ENCODE data around the gene CAMKK1.

CAMKK1 gene

DNA sequence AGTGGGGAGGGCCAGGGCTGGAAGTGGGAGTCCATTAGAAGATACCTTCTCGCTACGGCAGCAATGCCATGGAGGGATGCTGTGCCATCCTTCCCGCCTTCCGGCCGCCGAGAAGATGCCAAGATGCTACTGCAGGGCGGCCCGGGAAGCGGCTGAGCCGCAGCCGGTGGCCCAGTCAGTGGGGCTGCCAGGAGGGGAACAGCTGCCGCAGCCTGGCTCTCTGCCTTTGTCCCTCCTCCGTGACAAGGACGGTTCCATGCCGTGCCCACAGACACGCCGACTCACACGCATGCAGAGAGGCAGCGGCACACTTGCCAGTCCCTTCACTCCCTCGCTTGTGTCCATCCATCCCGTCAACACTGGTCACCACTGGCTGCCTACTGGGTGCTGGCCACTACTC is 26.6 kb downstream of the CAMKK1 start (continued):
- TF ChIP-seq RARB (CRISPR knock-in tag; IDR thresholded peaks at IDR 0.05), result no peak

DNA sequence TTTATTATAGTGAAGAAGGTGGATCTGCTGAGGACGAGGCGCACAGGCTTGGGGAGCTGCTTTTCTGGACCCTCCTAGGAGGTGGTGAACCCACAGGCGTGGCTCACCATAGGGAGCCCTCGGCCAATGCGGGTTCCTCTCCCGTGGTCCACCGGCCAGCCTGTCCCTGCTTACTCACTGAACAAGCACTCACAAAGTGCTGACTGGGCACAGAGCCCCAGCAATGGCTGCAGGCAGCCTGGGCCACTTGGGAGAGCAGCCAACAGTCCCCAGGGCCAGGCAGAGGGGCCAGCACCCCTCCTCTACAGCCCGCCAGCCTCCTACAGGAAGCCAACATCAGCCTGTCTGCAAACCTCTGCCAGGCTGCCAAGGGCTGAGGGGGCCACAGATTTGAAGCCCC is 27.7 kb downstream of the CAMKK1 start:
- ATAC-seq, result peak; percentile 86

DNA sequence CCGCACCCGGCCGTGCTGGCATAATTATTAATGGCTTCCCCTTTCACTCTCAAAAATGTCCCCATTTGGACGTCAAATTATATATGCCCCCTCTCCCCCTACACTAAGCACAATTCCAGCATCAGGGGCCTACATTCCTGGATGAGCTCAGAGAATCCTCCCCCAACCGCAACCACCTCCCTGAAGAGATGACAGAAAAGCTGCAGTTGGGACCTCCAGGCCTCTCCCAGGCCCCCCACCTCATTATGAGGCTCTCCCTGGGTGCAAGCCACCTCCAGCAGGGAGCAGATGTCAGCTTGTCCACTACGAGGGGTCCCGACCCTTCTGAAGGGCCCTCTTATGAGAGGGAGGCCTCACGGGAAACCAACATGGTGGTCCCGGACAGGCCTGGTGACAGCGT is 28.3 kb downstream of the CAMKK1 start:
- no peak for ATAC-seq
- TF ChIP-seq ZFP30 (CRISPR knock-in tag; IDR thresholded peaks at IDR 0.05), result no peak
- TF ChIP-seq, protein P1, sequence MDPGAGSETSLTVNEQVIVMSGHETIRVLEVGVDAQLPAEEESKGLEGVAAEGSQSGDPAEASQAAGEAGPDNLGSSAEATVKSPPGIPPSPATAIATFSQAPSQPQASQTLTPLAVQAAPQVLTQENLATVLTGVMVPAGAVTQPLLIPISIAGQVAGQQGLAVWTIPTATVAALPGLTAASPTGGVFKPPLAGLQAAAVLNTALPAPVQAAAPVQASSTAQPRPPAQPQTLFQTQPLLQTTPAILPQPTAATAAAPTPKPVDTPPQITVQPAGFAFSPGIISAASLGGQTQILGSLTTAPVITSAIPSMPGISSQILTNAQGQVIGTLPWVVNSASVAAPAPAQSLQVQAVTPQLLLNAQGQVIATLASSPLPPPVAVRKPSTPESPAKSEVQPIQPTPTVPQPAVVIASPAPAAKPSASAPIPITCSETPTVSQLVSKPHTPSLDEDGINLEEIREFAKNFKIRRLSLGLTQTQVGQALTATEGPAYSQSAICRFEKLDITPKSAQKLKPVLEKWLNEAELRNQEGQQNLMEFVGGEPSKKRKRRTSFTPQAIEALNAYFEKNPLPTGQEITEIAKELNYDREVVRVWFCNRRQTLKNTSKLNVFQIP (CRISPR knock-in tag; IDR thresholded peaks at IDR 0.05; ENCODE audit: borderline replicate concordance, low read depth), result no peak
- no peak for TF ChIP-seq ZFP3 (CRISPR knock-in tag; IDR thresholded peaks at IDR 0.05)
- no peak for TF ChIP-seq GLIS3 (CRISPR knock-in tag; IDR thresholded peaks at IDR 0.05)
- TF ChIP-seq ZNF8 (CRISPR knock-in tag; IDR thresholded peaks at IDR 0.05), result no peak

More for the DNA sequence above, 27.7 kb downstream of the CAMKK1 start:
- TF ChIP-seq ZNF565 (CRISPR knock-in tag; conservative IDR thresholded peaks at IDR 0.05; ENCODE audit: low read depth), result no peak
- no peak for TF ChIP-seq RARB (CRISPR knock-in tag; IDR thresholded peaks at IDR 0.05)
- TF ChIP-seq ZNF70 (CRISPR knock-in tag; IDR thresholded peaks at IDR 0.05), result no peak
- no peak for TF ChIP-seq CSDC2 (CRISPR knock-in tag; IDR thresholded peaks at IDR 0.05)
- TF ChIP-seq, protein P1 (CRISPR knock-in tag; IDR thresholded peaks at IDR 0.05; ENCODE audit: borderline replicate concordance, low read depth), result no peak
- TF ChIP-seq ISL1 (CRISPR knock-in tag; IDR thresholded peaks at IDR 0.05), result no peak
- TF ChIP-seq OSR1 (CRISPR knock-in tag; IDR thresholded peaks at IDR 0.05), result no peak
- TF ChIP-seq, protein P2, sequence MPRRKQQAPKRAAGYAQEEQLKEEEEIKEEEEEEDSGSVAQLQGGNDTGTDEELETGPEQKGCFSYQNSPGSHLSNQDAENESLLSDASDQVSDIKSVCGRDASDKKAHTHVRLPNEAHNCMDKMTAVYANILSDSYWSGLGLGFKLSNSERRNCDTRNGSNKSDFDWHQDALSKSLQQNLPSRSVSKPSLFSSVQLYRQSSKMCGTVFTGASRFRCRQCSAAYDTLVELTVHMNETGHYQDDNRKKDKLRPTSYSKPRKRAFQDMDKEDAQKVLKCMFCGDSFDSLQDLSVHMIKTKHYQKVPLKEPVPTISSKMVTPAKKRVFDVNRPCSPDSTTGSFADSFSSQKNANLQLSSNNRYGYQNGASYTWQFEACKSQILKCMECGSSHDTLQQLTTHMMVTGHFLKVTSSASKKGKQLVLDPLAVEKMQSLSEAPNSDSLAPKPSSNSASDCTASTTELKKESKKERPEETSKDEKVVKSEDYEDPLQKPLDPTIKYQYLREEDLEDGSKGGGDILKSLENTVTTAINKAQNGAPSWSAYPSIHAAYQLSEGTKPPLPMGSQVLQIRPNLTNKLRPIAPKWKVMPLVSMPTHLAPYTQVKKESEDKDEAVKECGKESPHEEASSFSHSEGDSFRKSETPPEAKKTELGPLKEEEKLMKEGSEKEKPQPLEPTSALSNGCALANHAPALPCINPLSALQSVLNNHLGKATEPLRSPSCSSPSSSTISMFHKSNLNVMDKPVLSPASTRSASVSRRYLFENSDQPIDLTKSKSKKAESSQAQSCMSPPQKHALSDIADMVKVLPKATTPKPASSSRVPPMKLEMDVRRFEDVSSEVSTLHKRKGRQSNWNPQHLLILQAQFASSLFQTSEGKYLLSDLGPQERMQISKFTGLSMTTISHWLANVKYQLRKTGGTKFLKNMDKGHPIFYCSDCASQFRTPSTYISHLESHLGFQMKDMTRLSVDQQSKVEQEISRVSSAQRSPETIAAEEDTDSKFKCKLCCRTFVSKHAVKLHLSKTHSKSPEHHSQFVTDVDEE (CRISPR knock-in tag; IDR thresholded peaks at IDR 0.05), result no peak
- TF ChIP-seq, protein P3, sequence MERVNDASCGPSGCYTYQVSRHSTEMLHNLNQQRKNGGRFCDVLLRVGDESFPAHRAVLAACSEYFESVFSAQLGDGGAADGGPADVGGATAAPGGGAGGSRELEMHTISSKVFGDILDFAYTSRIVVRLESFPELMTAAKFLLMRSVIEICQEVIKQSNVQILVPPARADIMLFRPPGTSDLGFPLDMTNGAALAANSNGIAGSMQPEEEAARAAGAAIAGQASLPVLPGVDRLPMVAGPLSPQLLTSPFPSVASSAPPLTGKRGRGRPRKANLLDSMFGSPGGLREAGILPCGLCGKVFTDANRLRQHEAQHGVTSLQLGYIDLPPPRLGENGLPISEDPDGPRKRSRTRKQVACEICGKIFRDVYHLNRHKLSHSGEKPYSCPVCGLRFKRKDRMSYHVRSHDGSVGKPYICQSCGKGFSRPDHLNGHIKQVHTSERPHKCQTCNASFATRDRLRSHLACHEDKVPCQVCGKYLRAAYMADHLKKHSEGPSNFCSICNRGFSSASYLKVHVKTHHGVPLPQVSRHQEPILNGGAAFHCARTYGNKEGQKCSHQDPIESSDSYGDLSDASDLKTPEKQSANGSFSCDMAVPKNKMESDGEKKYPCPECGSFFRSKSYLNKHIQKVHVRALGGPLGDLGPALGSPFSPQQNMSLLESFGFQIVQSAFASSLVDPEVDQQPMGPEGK (CRISPR knock-in tag; IDR thresholded peaks at IDR 0.05; ENCODE audit: borderline replicate concordance), result no peak
- TF ChIP-seq TCF4 (CRISPR knock-in tag; IDR thresholded peaks at IDR 0.05; ENCODE audit: borderline replicate concordance), result no peak
- TF ChIP-seq BACH2 (CRISPR knock-in tag; IDR thresholded peaks at IDR 0.05; ENCODE audit: borderline replicate concordance), result no peak
- no peak for TF ChIP-seq SNAI2 (CRISPR knock-in tag; IDR thresholded peaks at IDR 0.05)
- TF ChIP-seq ESRRG (CRISPR knock-in tag; IDR thresholded peaks at IDR 0.05), result no peak
- TF ChIP-seq ZFP30 (CRISPR knock-in tag; IDR thresholded peaks at IDR 0.05), result no peak

DNA sequence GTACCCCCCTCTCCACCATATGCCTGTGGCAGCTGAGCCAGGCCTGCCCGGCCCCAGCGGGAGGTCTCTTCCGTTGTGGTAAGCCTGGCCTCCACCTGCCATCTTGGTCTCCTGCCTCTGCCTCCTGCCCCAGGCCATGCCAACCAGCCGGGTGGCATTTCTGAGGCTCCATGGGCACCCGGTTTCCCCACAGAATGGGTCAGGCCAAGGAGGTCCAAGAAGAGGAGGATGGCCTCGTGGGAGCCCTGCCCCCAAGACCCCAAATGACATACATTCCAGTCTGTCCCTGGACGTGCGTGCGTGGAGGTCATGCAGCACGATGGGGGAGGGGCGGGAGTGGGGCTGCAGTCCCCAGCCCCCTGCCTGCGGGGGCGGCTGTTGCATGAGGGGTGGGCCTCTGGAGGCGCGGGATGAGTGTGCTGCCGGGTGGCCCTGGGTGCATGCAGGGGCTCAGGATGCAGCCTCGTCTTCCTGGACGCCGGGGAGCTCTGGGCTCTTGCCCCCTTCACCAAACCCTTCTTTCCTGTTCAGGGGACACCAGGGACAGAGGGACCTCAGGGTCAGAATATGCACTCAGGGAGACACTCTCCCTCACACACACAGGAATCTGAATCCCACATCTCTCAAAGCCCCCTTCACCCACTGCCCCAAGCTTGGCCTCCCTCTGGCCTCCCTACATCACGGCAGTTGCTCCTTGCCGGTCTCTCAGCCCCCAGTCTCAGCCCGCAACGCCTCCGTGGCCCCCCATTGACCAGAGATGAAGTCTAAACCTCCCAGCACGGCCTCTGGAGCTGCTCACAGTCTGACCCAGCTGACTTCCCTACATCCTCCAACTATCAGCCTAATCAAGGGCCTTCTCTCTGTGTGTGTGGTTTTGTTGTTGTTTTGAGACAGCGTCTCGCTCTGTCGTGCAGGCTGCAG is 30.8 kb downstream of the CAMKK1 start:
- ATAC-seq, result no peak
- TF ChIP-seq CSDC2 (CRISPR knock-in tag; IDR thresholded peaks at IDR 0.05), result no peak
- TF ChIP-seq OSR1 (CRISPR knock-in tag; IDR thresholded peaks at IDR 0.05), result no peak
- no peak for TF ChIP-seq BACH2 (CRISPR knock-in tag; IDR thresholded peaks at IDR 0.05; ENCODE audit: borderline replicate concordance)
- TF ChIP-seq ZFP30 (CRISPR knock-in tag; IDR thresholded peaks at IDR 0.05), result no peak
- TF ChIP-seq ZNF70 (CRISPR knock-in tag; IDR thresholded peaks at IDR 0.05), result no peak
- TF ChIP-seq, protein P3 (CRISPR knock-in tag; IDR thresholded peaks at IDR 0.05; ENCODE audit: borderline replicate concordance), result no peak
- TF ChIP-seq PPARA (CRISPR knock-in tag; IDR thresholded peaks at IDR 0.05; ENCODE audit: borderline replicate concordance), result no peak
- no peak for TF ChIP-seq ESRRG (CRISPR knock-in tag; IDR thresholded peaks at IDR 0.05)
- no peak for TF ChIP-seq SNAI2 (CRISPR knock-in tag; IDR thresholded peaks at IDR 0.05)
- TF ChIP-seq, protein P4, sequence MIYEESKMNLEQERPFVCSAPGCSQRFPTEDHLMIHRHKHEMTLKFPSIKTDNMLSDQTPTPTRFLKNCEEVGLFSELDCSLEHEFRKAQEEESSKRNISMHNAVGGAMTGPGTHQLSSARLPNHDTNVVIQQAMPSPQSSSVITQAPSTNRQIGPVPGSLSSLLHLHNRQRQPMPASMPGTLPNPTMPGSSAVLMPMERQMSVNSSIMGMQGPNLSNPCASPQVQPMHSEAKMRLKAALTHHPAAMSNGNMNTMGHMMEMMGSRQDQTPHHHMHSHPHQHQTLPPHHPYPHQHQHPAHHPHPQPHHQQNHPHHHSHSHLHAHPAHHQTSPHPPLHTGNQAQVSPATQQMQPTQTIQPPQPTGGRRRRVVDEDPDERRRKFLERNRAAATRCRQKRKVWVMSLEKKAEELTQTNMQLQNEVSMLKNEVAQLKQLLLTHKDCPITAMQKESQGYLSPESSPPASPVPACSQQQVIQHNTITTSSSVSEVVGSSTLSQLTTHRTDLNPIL (CRISPR knock-in tag; IDR thresholded peaks at IDR 0.05; ENCODE audit: low read depth), result no peak
- no peak for TF ChIP-seq ZC3H10 (CRISPR knock-in tag; IDR thresholded peaks at IDR 0.05)
- no peak for TF ChIP-seq GLIS3 (CRISPR knock-in tag; IDR thresholded peaks at IDR 0.05)
- TF ChIP-seq ARNTL (CRISPR knock-in tag; IDR thresholded peaks at IDR 0.05; ENCODE audit: borderline replicate concordance, low read depth), result no peak
- TF ChIP-seq, protein P5, sequence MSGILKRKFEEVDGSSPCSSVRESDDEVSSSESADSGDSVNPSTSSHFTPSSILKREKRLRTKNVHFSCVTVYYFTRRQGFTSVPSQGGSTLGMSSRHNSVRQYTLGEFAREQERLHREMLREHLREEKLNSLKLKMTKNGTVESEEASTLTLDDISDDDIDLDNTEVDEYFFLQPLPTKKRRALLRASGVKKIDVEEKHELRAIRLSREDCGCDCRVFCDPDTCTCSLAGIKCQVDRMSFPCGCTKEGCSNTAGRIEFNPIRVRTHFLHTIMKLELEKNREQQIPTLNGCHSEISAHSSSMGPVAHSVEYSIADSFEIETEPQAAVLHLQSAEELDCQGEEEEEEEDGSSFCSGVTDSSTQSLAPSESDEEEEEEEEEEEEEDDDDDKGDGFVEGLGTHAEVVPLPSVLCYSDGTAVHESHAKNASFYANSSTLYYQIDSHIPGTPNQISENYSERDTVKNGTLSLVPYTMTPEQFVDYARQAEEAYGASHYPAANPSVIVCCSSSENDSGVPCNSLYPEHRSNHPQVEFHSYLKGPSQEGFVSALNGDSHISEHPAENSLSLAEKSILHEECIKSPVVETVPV (CRISPR knock-in tag; IDR thresholded peaks at IDR 0.05), result no peak
- TF ChIP-seq TCF4 (CRISPR knock-in tag; IDR thresholded peaks at IDR 0.05; ENCODE audit: borderline replicate concordance), result no peak
